Lower leg skin (tissue), 4 donors: ENCODE data around the gene CUL7. TPM values are rescaled to one million over a fixed set of nuclear protein-coding genes. Genes with fewer than 3 reads are reported as not detected.

Experiments
- DNase-seq, 2 donors: peaks; one replicate each; pipeline ENCODE4 v3.0.0-alpha.2; 2019; ENCODE audit warnings: low spot score in 2 of 2
- H3K4me3 ChIP-seq: fragments of 200-600 bp; sonication (generic); 2 replicates; pipeline ENCODE4 v1.5.1; 2017; ENCODE audit warnings: mild to moderate bottlenecking, low read depth; ENCODE audit not compliant: poor library complexity, severe bottlenecking
- POLR2A ChIP-seq, 2 donors: fragments of 450-650 bp; IDR thresholded peaks; one replicate each; pipeline ENCODE4 v1.6.1; 2016 to 2017; ENCODE audit warnings: antibody characterized with exemption in 2 of 2, mild to moderate bottlenecking in 1 of 2, moderate library complexity in 1 of 2
- WGBS, 2 donors: methylation state at CpG; one replicate each; pipeline ENCODE4 v1.1.5; 2018; 5-methylcytosine and 5-hydroxymethylcytosine counted together
- intact Hi-C: fragments of 100-400 bp; cut with DNase I; formaldehyde crosslinking; loops from one replicate; pipeline ENCODE4 v1.15.0; 2023; ENCODE audit warnings: low total_unique reads
- total RNA-seq, 4 donors: library from RNA; depleted of rRNA; stranded (reverse); fragments of >200 nt; gene quantifications; one replicate each; pipeline ENCODE4 v1.1.0, GENCODE V29; 2016
- TF ChIP-seq, protein P1 (sequence below), 3 donors: fragments of 450-650 bp; IDR thresholded peaks; one replicate each; pipeline ENCODE4 v1.5.1; 2016; ENCODE audit warnings: antibody characterized with exemption in 3 of 3, mild to moderate bottlenecking in 3 of 3, moderate library complexity in 2 of 3

The CUL7 gene
- total RNA-seq, 4 donors from 2014 or later = 11.8 to 18.2 (median 13.6) TPM

DNA sequence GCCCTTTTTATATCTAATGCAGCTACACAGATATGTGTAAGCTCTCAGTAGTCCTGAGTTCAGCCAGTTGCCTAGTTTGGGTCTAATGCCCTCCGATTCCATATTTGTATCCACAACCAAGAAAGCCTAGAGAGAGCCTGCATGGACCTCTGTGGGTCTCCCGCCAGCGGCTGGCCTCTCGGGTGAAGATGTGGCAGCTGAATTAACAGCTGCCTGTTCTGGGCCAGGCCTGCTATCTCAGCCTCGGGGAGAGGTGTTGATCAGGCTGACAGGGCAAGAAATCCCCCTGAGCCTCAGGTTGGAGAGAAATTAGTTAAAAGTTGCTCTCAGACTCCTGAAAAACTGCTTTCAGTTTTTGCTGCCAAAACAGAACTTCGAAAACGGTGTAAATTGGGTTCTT, 42.3 kb upstream of the CUL7 start:
- intact Hi-C loops = no loop called here
- 37 to 40% methylated on average over 7 of the region's 7 CpGs for WGBS, 2 donors
- DNase-seq = no peak
- no peak for TF ChIP-seq POLR2A (IDR thresholded peaks at IDR 0.05)
- TF ChIP-seq, protein P1, sequence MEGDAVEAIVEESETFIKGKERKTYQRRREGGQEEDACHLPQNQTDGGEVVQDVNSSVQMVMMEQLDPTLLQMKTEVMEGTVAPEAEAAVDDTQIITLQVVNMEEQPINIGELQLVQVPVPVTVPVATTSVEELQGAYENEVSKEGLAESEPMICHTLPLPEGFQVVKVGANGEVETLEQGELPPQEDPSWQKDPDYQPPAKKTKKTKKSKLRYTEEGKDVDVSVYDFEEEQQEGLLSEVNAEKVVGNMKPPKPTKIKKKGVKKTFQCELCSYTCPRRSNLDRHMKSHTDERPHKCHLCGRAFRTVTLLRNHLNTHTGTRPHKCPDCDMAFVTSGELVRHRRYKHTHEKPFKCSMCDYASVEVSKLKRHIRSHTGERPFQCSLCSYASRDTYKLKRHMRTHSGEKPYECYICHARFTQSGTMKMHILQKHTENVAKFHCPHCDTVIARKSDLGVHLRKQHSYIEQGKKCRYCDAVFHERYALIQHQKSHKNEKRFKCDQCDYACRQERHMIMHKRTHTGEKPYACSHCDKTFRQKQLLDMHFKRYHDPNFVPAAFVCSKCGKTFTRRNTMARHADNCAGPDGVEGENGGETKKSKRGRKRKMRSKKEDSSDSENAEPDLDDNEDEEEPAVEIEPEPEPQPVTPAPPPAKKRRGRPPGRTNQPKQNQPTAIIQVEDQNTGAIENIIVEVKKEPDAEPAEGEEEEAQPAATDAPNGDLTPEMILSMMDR (IDR thresholded peaks at IDR 0.05) = no peak
- no peak overlapping the region for H3K4me3 ChIP-seq

DNA sequence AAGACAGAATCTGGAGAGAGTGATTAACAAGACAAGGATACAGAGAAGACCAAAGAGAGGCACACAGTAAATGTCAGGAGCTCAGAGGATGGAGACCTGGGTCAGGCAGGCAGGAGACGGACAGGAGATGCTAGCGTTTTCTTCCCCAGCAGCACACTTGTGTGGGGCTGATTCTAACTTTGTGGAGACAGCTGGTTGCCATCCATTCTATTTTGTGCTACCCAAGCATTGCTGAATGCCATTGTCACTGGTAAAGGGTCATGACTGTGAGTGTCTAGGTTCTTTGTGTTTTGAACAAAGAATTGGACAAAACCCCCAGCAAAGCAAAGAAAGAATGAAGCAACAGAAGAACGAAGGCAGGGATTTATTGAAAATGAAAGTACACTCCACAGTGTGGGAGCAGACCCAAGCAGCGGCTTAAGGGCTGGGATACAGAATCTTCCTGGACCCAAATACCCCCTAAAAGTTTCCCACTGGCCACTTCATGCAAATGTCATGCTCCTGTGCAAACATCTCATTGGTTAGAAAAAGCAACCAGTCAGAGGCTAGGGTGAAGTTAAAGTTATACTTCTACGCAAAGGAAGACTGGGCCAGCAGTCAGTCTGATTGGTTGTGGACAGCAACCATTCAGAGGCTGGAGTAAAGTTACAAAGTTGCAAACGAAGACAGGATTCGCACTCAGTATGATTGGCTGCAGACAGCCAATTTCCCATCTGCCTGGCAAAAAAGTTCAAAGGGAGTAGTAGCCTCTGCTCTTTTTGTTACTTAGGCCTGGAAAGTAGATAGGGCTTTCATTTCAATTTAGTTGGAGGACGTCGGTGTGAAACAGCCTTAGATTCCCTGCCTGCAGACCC, 40.0 kb upstream of the CUL7 start:
- intact Hi-C loops = no loop called here
- 22 to 35% methylated on average over 9 of the region's 9 CpGs for WGBS, 2 donors
- no peak for TF ChIP-seq POLR2A (IDR thresholded peaks at IDR 0.05)
- TF ChIP-seq, protein P1 (IDR thresholded peaks at IDR 0.05) = no peak
- peak in 1 of 2 donors; percentile 59 for DNase-seq
- H3K4me3 ChIP-seq = no peak overlapping the region

DNA sequence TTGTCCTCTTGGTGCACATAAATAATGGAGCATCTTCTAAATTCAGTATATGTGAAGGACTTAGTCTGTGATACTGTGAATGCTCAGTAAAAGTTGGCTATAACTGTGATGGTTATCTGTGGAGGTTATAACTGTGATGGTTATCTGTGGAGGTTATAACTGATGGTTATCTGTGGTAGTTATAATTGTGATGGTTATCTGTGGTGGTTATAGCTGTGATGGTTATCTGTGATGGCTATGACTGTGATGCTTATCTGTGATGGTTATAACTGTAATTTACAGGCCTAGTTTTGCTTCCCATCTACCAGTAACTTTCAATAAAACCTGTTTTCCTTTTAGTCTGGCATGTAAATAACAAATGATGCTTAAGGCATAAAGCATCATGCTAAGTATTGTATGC, 39.0 kb upstream of the CUL7 start:
- TF ChIP-seq POLR2A (IDR thresholded peaks at IDR 0.05) = no peak
- TF ChIP-seq, protein P1 (IDR thresholded peaks at IDR 0.05) = no peak
- no peak overlapping the region for H3K4me3 ChIP-seq
- DNase-seq = no peak
- intact Hi-C loops = no loop called here

DNA sequence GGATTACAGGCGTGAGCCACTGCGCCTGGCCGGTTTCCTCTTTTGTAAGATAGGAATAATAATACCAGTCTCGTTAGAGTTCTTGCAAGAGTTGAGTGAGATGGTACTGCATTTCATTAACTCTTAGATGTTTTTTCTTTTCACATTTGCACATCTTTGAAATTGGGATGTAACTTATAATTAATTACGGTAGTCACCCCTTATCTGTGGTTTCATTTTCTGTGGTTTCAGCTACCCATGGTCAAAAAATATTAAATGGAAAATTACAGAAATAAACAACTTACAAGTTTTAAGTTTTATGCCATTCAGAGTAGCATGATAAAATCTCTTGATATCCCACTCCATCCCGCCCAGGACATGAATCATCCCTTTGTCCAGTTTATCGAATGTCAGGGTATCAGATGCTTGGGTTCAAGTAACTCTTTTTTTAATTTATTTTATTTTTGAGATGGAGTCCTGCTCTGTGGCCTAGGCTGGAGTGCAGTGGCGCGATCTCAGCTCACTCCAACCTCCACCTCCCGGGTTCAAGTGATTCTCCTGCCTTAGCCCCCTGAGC, 37.9 kb upstream of the CUL7 start:
- WGBS, 2 donors = 82 to 85% methylated on average over 10 of the region's 10 CpGs
- no peak for DNase-seq

DNA sequence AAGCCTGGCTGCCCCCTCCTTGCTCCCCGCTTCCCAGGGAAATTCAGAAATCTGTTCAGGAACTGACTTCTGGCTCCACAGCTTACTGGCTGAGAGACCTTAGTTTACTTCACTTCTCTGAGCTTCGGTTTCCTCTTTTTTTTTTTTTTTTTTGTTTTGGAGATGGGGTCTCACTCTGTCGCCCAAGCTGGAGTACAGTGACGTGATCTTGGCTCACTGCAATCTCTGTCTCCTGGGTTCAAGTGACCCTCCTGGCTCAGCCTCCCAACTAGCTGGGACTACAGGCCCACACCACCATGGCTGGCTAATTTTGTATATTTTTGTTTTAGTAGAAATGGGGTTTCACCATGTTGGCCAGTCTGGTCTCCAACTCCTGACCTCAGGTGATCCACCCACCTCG, 37.4 kb upstream of the CUL7 start:
- no peak overlapping the region for H3K4me3 ChIP-seq
- intact Hi-C loops = no loop called here
- 64 to 70% methylated on average over 5 of the region's 5 CpGs for WGBS, 2 donors
- no peak for DNase-seq
- TF ChIP-seq, protein P1 (IDR thresholded peaks at IDR 0.05) = no peak
- no peak for TF ChIP-seq POLR2A (IDR thresholded peaks at IDR 0.05)

More for the DNA sequence above, 37.9 kb upstream of the CUL7 start:
- TF ChIP-seq, protein P1 (IDR thresholded peaks at IDR 0.05) = no peak
- TF ChIP-seq POLR2A (IDR thresholded peaks at IDR 0.05) = no peak
- intact Hi-C loops = no loop called here
- no peak overlapping the region for H3K4me3 ChIP-seq
